SHP77 (cell line): Measurements from ENCODE around the gene BAZ1A.
"Not testable (repeated sequence)": the region's sequence is repeated elsewhere in the genome, so short reads cannot be mapped to it uniquely, and the experiment has no call there.

Source experiments
- DNase-seq, 2 experiments: peaks; one replicate each; lab custom pipeline; 2025; lab: John Stamatoyannopoulos, UW

The BAZ1A gene

GRCh38 chr14:34853041-34853440 lies 22.1 kb downstream of the BAZ1A start:
- DNase-seq, result no peak

- DNase-seq, result no peak
Observed at GRCh38 chr14:34851395-34851794, 23.8 kb downstream of the BAZ1A start.

- DNase-seq, result no peak
Observed at GRCh38 chr14:34845869-34846268, 29.3 kb downstream of the BAZ1A start.

GRCh38 chr14:34843011-34843554 lies 32.1 kb downstream of the BAZ1A start:
- DNase-seq, result no peak

- DNase-seq, result no peak
Observed at GRCh38 chr14:34837801-34838322, 37.3 kb downstream of the BAZ1A start.

GRCh38 chr14:34835312-34835711 lies 39.8 kb downstream of the BAZ1A start:
- no peak for DNase-seq

- no peak for DNase-seq
Observed at GRCh38 chr14:34833549-34834523, 41.3 kb downstream of the BAZ1A start.

- DNase-seq, result no peak
Observed at GRCh38 chr14:34826661-34827060, 48.5 kb downstream of the BAZ1A start.

- no peak for DNase-seq
Observed at GRCh38 chr14:34824826-34825225, 50.3 kb downstream of the BAZ1A start.

GRCh38 chr14:34824256-34824655 lies 50.9 kb downstream of the BAZ1A start:
- no peak for DNase-seq

- no peak for DNase-seq
Observed at GRCh38 chr14:34817768-34818167, 57.4 kb downstream of the BAZ1A start.

GRCh38 chr14:34810028-34810427 lies 65.1 kb downstream of the BAZ1A start:
- no peak for DNase-seq

- no peak for DNase-seq
Observed at GRCh38 chr14:34806257-34806656, 68.9 kb downstream of the BAZ1A start.

GRCh38 chr14:34804933-34805332 lies 70.2 kb downstream of the BAZ1A start:
- no peak for DNase-seq

GRCh38 chr14:34798861-34799260 lies 76.3 kb downstream of the BAZ1A start:
- DNase-seq, result not testable (repeated sequence)

- peak; percentile 39 to 76 for DNase-seq
Observed at GRCh38 chr14:34797747-34798583, 77.2 kb downstream of the BAZ1A start.

GRCh38 chr14:34796902-34797301 lies 78.3 kb downstream of the BAZ1A start:
- no peak for DNase-seq

GRCh38 chr14:34794941-34795340 lies 80.2 kb downstream of the BAZ1A start:
- DNase-seq, result no peak

GRCh38 chr14:34794217-34794616 lies 80.9 kb downstream of the BAZ1A start:
- no peak for DNase-seq

- no peak for DNase-seq
Observed at GRCh38 chr14:34792598-34792997, 82.6 kb downstream of the BAZ1A start.

GRCh38 chr14:34785223-34786006 lies 89.7 kb downstream of the BAZ1A start:
- DNase-seq, result no peak
